HG02840 (cell line): ENCODE data around the gene PCNX1.
"Not testable (repeated sequence)": the region's sequence is repeated elsewhere in the genome, so short reads cannot be mapped to it uniquely, and the experiment has no call there.

Source experiments
- ATAC-seq: cut with Tn5 transposase; IDR thresholded peaks from one replicate; pipeline ENCODE4 v1.9.1; 2021; ENCODE audit warnings: mild to moderate bottlenecking, moderate library complexity, moderate number of reproducible peaks; ENCODE audit not compliant: unreplicated experiment, low FRiP score

PCNX1 gene

GRCh38 chr14:71004481-71004880 is 97.2 kb downstream of the PCNX1 start:
- no peak for ATAC-seq

GRCh38 chr14:71005076-71005475 is 97.8 kb downstream of the PCNX1 start:
- no peak for ATAC-seq

GRCh38 chr14:71006200-71006563 is 98.9 kb downstream of the PCNX1 start:
- ATAC-seq: no peak

GRCh38 chr14:71011479-71011878 is 104.2 kb downstream of the PCNX1 start:
- no peak for ATAC-seq

GRCh38 chr14:71012888-71013287 is 105.6 kb downstream of the PCNX1 start:
- no peak for ATAC-seq

- ATAC-seq: no peak
Observed at GRCh38 chr14:71013551-71014192, 106.4 kb downstream of the PCNX1 start.

- not testable (repeated sequence) for ATAC-seq
Observed at GRCh38 chr14:71019917-71020316, 112.7 kb downstream of the PCNX1 start.

- no peak for ATAC-seq
Observed at GRCh38 chr14:71021347-71022011, 114.2 kb downstream of the PCNX1 start.

GRCh38 chr14:71022012-71022869 is 115.0 kb downstream of the PCNX1 start:
- no peak for ATAC-seq

- ATAC-seq: no peak
Observed at GRCh38 chr14:71022939-71023338, 115.7 kb downstream of the PCNX1 start.

- ATAC-seq: no peak
Observed at GRCh38 chr14:71029236-71029781, 122.0 kb downstream of the PCNX1 start.

- no peak for ATAC-seq
Observed at GRCh38 chr14:71031000-71031399, 123.7 kb downstream of the PCNX1 start.

GRCh38 chr14:71036433-71036832 is 129.2 kb downstream of the PCNX1 start:
- no peak for ATAC-seq

GRCh38 chr14:71048393-71048792 is 141.1 kb downstream of the PCNX1 start:
- ATAC-seq: no peak

- ATAC-seq: no peak
Observed at GRCh38 chr14:71049435-71050133, 142.3 kb downstream of the PCNX1 start.

- ATAC-seq: no peak
Observed at GRCh38 chr14:71050227-71050823, 143.1 kb downstream of the PCNX1 start.

- ATAC-seq: no peak
Observed at GRCh38 chr14:71054706-71055105, 147.4 kb downstream of the PCNX1 start.

- no peak for ATAC-seq
Observed at GRCh38 chr14:71056168-71056567, 148.9 kb downstream of the PCNX1 start.

- ATAC-seq: no peak
Observed at GRCh38 chr14:71060274-71060673, 153.0 kb downstream of the PCNX1 start.

- ATAC-seq: no peak
Observed at GRCh38 chr14:71060825-71061455, 153.7 kb downstream of the PCNX1 start.
